IPS-18a (cell line): ENCODE measurements around the gene TXNDC12.
"Not testable (repeated sequence)": the region's sequence is repeated elsewhere in the genome, so short reads cannot be mapped to it uniquely, and the experiment has no call there.

ENCODE experiments used
- H3K27ac ChIP-seq: one replicate; pipeline ENCODE4 v1.5.1; 2013; ENCODE audit warnings: low read length
- H3K27me3 ChIP-seq: one replicate; pipeline ENCODE4 v1.6.1; 2013; ENCODE audit warnings: mild to moderate bottlenecking, low read length; ENCODE audit not compliant: control insufficient read depth, insufficient read depth
- H3K36me3 ChIP-seq: one replicate; pipeline ENCODE4 v1.6.1; 2013; ENCODE audit warnings: low read depth, low read length; ENCODE audit not compliant: control insufficient read depth
- H3K4me1 ChIP-seq: one replicate; pipeline ENCODE4 v1.6.1; 2013; ENCODE audit warnings: low read depth, low read length; ENCODE audit not compliant: control insufficient read depth
- H3K4me3 ChIP-seq: one replicate; pipeline ENCODE4 v1.5.1; 2013; ENCODE audit warnings: low read length
- H3K9ac ChIP-seq: one replicate; pipeline ENCODE4 v1.6.1; 2013; ENCODE audit warnings: mild to moderate bottlenecking, low read length, moderate library complexity
- H3K9me3 ChIP-seq: one replicate; pipeline ENCODE4 v1.6.1; 2013; ENCODE audit warnings: low read depth, low read length; ENCODE audit not compliant: control insufficient read depth

TXNDC12 gene

DNA sequence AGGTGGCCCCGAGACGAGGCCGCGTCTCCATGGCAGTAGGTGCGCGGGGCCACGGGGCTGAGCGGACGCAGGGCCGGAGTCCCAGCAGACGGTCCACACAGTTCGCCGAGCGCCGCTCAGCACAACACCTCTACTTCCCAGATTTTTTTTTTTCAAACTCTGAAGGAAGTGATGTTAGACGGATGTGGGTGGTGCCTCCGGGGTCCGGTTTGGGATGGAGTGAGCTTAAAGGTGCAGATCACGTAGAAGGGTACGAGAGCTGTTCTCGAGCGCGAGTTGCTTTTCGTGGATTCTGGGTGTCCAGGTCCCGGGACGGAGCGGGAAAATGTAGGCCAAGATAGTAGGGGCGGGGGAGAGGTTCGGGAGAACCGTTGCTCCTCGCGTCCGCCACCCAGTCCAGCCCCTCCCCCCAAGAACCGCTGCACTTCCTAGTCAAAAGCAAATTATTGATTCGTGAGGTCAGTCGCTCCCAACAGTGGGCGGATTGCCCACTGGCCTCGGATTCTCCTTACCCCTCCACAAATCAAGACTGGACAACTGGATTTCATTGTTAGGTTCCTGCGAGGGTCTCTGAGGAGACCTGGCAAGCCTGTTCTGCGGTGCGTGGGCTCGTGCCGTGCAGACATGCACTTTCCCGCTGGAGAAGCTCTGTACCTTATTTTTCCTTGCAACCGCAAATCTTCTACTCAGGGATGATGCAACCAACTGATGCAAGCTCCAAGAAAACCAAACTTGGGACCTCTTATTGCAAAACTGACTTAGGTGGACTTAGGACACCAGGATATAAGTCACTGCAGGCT lies at the start of gene TXNDC12:
TXNDC12 (minus strand) TSS at position 126 of the 800 bp plus-strand sequence; CDS start at position 31, 95 bp downstream.
- Histone ChIP-seq H3K9ac (peak within 1 kb of the TSS; percentile 99), H3K36me3 (peaks cover 16% of the 10 kb centered on the region), H3K27ac (peak within 1 kb of the TSS; percentile 89), H3K4me3 (peak within 1 kb of the TSS; percentile 99), H3K9me3 (no peaks in the 10 kb centered on the region), H3K27me3 (no peaks in the 10 kb centered on the region), H3K4me1 (peaks cover 17% of the 10 kb centered on the region)

GRCh38 chr1:52102336-52103013 lies 47.5 kb upstream of the TXNDC12 start:
- Histone ChIP-seq H3K27me3 (no peaks in the 10 kb centered on the region), H3K4me3 (no peak overlapping the region), H3K4me1 (no peaks in the 10 kb centered on the region), H3K9ac (no peak overlapping the region), H3K27ac (no peak overlapping the region), H3K36me3 (no peaks in the 10 kb centered on the region), H3K9me3 (no peaks in the 10 kb centered on the region)

DNA sequence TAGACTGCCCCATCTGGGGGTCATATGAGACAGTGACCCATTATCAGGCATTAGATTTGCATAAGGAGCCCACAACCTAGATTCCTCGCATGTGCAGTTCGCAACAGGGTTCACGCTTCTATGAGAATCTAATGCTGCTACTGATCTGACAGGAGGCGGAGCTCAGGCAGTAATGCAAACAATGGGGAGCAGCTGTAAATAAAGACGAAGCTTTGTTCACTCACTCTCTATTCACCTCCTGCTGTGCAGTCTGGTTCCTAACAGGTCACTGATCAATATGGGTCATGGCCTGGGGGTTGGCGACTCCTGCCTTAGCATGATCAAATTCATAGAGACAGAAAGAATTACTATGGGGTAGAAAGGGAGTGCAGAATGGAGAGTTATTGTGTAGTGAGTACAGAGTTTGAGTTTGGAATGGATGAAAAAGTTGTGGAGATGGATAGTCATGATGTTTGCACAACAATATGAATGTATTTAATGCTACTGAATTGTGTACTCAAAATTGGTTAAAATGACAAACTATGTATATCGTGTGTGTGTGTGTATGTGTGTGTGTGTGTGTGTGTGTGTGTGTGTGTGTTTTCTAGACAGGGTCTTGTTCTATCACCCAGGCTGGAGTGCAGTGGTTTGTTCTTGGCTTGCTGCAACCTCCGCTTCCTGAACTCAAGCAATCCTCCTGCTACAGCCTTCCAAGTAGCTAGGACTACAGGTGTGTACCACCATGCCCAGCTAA lies 43.3 kb upstream of the TXNDC12 start:
- no peak overlapping the region for H3K9ac ChIP-seq
- H3K4me1 ChIP-seq: no peaks in the 10 kb centered on the region
- no peaks in the 10 kb centered on the region for H3K9me3 ChIP-seq
- H3K36me3 ChIP-seq: no peaks in the 10 kb centered on the region
- no peak overlapping the region for H3K4me3 ChIP-seq
- no peaks in the 10 kb centered on the region for H3K27me3 ChIP-seq
- no peak overlapping the region for H3K27ac ChIP-seq

DNA sequence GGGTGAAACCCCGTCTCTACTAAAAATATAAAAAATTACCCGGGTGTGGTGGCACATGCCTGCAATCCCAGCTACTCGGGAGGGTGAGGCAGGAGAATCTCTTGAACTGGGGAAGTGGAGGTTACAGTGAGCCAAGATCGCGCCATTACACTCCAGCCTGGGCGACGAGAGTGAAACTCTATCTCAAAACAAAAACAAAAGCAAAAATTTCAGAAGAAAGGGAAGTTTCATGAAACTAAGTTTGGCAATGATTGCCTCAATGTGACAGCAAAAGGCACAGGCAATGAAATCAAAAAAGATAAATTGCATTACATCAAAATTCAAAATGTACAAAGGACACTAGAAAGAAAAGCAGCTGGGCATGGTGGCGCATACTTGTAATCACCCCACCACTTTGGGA lies 41.2 kb upstream of the TXNDC12 start:
- no peak overlapping the region for H3K9ac ChIP-seq
- H3K27me3 ChIP-seq: no peaks in the 10 kb centered on the region
- no peaks in the 10 kb centered on the region for H3K4me1 ChIP-seq
- H3K27ac ChIP-seq: no peak overlapping the region
- H3K36me3 ChIP-seq: no peaks in the 10 kb centered on the region
- H3K4me3 ChIP-seq: no peak overlapping the region
- no peaks in the 10 kb centered on the region for H3K9me3 ChIP-seq

GRCh38 chr1:52094300-52094699 lies 39.3 kb upstream of the TXNDC12 start:
- H3K4me3 ChIP-seq, H3K4me1 ChIP-seq, H3K9me3 ChIP-seq, H3K27ac ChIP-seq, H3K9ac ChIP-seq, H3K27me3 ChIP-seq: not testable (repeated sequence)
- H3K36me3 ChIP-seq: peaks cover 16% of the 10 kb centered on the region

DNA sequence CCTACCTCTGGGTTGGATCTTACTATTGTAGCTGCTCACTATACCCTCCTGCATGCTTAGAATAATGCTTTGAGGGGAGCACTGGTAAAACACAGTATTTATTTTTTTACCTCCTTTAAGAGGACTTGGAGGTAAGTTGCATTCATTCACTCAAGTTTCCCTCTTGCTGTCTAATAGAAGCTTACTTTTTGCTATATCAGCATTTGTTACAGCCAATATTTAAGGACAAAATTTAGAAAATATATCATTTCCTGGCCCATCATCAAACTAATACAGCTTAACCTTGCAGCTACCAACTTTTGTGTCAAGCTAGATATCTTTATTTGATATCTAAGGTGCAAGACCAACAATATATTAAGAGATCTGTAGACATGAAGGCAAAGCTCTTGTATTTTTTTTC lies 32.9 kb upstream of the TXNDC12 start:
- H3K4me1 ChIP-seq, H3K9ac ChIP-seq, H3K27me3 ChIP-seq, H3K4me3 ChIP-seq, H3K9me3 ChIP-seq, H3K27ac ChIP-seq: not testable (repeated sequence)
- peaks cover 44% of the 10 kb centered on the region for H3K36me3 ChIP-seq

- peaks cover 28% of the 10 kb centered on the region for H3K36me3 ChIP-seq
- H3K27me3 ChIP-seq: no peaks in the 10 kb centered on the region
- H3K4me1 ChIP-seq: no peaks in the 10 kb centered on the region
- no peaks in the 10 kb centered on the region for H3K9me3 ChIP-seq
- H3K4me3 ChIP-seq: no peak overlapping the region
- no peak overlapping the region for H3K27ac ChIP-seq
- no peak overlapping the region for H3K9ac ChIP-seq
These were observed 25.0 kb upstream of the TXNDC12 start for GRCh38 chr1:52080014-52080415.

DNA sequence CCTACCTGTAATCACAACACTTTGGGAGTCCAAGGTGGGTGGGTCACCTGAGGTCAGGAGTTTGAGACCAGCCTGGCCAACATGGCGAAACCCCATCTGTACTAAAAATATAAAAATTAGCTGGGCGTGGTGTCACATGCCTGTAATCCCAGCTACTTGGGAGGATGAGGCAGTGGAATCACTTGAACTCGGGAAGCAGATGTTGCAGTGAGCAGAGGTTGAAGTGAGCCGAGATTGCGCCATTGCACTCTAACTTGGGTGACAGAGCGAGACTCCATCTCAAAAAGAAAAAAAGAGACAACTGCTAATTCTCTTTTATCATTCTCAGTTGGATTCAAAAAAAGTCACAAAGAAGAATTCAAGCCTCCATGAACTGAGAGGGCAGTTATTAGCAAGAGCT lies 22.3 kb upstream of the TXNDC12 start:
- H3K4me3 ChIP-seq, H3K9me3 ChIP-seq, H3K4me1 ChIP-seq, H3K27me3 ChIP-seq, H3K9ac ChIP-seq, H3K27ac ChIP-seq: not testable (repeated sequence)
- peaks cover 28% of the 10 kb centered on the region for H3K36me3 ChIP-seq

- H3K4me1 ChIP-seq: no peaks in the 10 kb centered on the region
- no peak overlapping the region for H3K4me3 ChIP-seq
- H3K27ac ChIP-seq: no peak overlapping the region
- no peaks in the 10 kb centered on the region for H3K27me3 ChIP-seq
- no peaks in the 10 kb centered on the region for H3K9me3 ChIP-seq
- no peak overlapping the region for H3K9ac ChIP-seq
- H3K36me3 ChIP-seq: peaks cover 38% of the 10 kb centered on the region
These were observed 17.3 kb upstream of the TXNDC12 start for GRCh38 chr1:52072291-52072690.

GRCh38 chr1:52070704-52071103 lies 15.7 kb upstream of the TXNDC12 start:
- Histone ChIP-seq H3K4me1 (no peaks in the 10 kb centered on the region), H3K27me3 (no peaks in the 10 kb centered on the region), H3K27ac (no peak overlapping the region), H3K36me3 (peaks cover 45% of the 10 kb centered on the region), H3K4me3 (no peak overlapping the region), H3K9ac (no peak overlapping the region), H3K9me3 (no peaks in the 10 kb centered on the region)

- peaks cover 71% of the 10 kb centered on the region for H3K36me3 ChIP-seq
- H3K9ac ChIP-seq: no peak overlapping the region
- H3K9me3 ChIP-seq: no peaks in the 10 kb centered on the region
- no peak overlapping the region for H3K27ac ChIP-seq
- no peaks in the 10 kb centered on the region for H3K27me3 ChIP-seq
- peaks cover 1% of the 10 kb centered on the region for H3K4me1 ChIP-seq
- no peak overlapping the region for H3K4me3 ChIP-seq
These were observed 8.2 kb upstream of the TXNDC12 start for GRCh38 chr1:52063192-52063591.
